Tibial nerve (tissue), 4 donors: ENCODE measurements around the gene SEMA3B.

Source experiments
- EP300 ChIP-seq, 2 donors: sonication (generic); formaldehyde crosslinking; IDR thresholded peaks; one replicate each; pipeline ENCODE4 v1.6.1; 2017; ENCODE audit warnings: antibody characterized with exemption in 2 of 2, mild to moderate bottlenecking in 1 of 2
- POLR2A ChIP-seq, 2 donors: fragments of 450-650 bp; IDR thresholded peaks; one replicate each; pipeline ENCODE4 v1.6.1; 2017; ENCODE audit warnings: antibody characterized with exemption in 2 of 2, mild to moderate bottlenecking in 2 of 2, moderate library complexity in 2 of 2
- TF ChIP-seq, protein P1 (sequence below), 5 experiments: fragments of 200-600 bp in 3 of 5; fragments of 450-650 bp in 2 of 5; sonication (generic) in 3 of 5; IDR thresholded peaks; one replicate each; pipeline ENCODE4 v1.5.1; 2016 to 2019; ENCODE audit warnings: antibody characterized with exemption in 5 of 5, mild to moderate bottlenecking in 3 of 5, moderate library complexity in 2 of 5

GRCh38 chr3:50286322-50287227 is 17.6 kb downstream of the SEMA3B start:
- no peak for TF ChIP-seq EP300 (IDR thresholded peaks at IDR 0.05)
- TF ChIP-seq, protein P1, sequence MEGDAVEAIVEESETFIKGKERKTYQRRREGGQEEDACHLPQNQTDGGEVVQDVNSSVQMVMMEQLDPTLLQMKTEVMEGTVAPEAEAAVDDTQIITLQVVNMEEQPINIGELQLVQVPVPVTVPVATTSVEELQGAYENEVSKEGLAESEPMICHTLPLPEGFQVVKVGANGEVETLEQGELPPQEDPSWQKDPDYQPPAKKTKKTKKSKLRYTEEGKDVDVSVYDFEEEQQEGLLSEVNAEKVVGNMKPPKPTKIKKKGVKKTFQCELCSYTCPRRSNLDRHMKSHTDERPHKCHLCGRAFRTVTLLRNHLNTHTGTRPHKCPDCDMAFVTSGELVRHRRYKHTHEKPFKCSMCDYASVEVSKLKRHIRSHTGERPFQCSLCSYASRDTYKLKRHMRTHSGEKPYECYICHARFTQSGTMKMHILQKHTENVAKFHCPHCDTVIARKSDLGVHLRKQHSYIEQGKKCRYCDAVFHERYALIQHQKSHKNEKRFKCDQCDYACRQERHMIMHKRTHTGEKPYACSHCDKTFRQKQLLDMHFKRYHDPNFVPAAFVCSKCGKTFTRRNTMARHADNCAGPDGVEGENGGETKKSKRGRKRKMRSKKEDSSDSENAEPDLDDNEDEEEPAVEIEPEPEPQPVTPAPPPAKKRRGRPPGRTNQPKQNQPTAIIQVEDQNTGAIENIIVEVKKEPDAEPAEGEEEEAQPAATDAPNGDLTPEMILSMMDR (IDR thresholded peaks at IDR 0.05) = no peak
- TF ChIP-seq POLR2A (IDR thresholded peaks at IDR 0.05) = no peak
